ENCODE measurements around the gene NTN1. TPM values are rescaled to one million over a fixed set of nuclear protein-coding genes. Genes with fewer than 3 reads are reported as not detected.

The NTN1 gene
- total RNA-seq, 1 experiment from 2014 or later, result 1.2 TPM

GRCh38 chr17:9269350-9270035 lies 248.2 kb downstream of the NTN1 start:
- Histone ChIP-seq H3K9me3 (ENCODE audit: control insufficient read depth, low read depth, low read length) (no peaks in the 10 kb centered on the region), H3K4me2 (ENCODE audit: insufficient read depth, insufficient read length, low read length) (no peak overlapping the region), H2BK120ac (ENCODE audit: low read depth, low read length, poor library complexity, severe bottlenecking) (no peak overlapping the region), H2BK12ac (ENCODE audit: insufficient read length, low read depth, low read length) (no peak overlapping the region), H4K5ac (ENCODE audit: insufficient read length, low read depth, low read length) (no peak overlapping the region), H2AK5ac (ENCODE audit: insufficient read length, low read length) (no peak overlapping the region), H3K14ac (ENCODE audit: insufficient read depth, low read length) (no peak overlapping the region), H3K23ac (ENCODE audit: insufficient read length, low read depth, low read length) (no peak overlapping the region), H3K4me1 (ENCODE audit: insufficient read depth, low read length) (no peaks in the 10 kb centered on the region), H3K9ac (ENCODE audit: extremely low read depth, insufficient read length, low read length) (no peak overlapping the region), H3K79me1 (ENCODE audit: insufficient read depth, low read depth, low read length, poor library complexity, severe bottlenecking) (no peaks in the 10 kb centered on the region), H3K27ac (ENCODE audit: insufficient read length, low read depth, low read length) (no peak overlapping the region), H4K8ac (replicated peaks; ENCODE audit: insufficient read length, low read depth, low read length) (no peak overlapping the region), H3K56ac (ENCODE audit: insufficient read length, low read depth, low read length) (no peak overlapping the region), H2BK20ac (ENCODE audit: low read depth, low read length, poor library complexity, severe bottlenecking) (no peak overlapping the region), H3T11ph (ENCODE audit: low read length) (no peak overlapping the region), H2AFZ (ENCODE audit: low read length) (no peak overlapping the region), H3K18ac (ENCODE audit: insufficient read length, low read depth, low read length) (no peak overlapping the region), H3K27me3 (ENCODE audit: insufficient read depth, low read length) (no peaks in the 10 kb centered on the region), H2BK5ac (ENCODE audit: insufficient read length, low read length) (no peak overlapping the region), H3K4ac (ENCODE audit: low read depth, low read length) (no peak overlapping the region), H3K79me2 (ENCODE audit: insufficient read depth, low read length) (no peaks in the 10 kb centered on the region), H3K23me2 (ENCODE audit: insufficient read length, low read depth, low read length, poor library complexity, severe bottlenecking) (no peaks in the 10 kb centered on the region), H4K91ac (ENCODE audit: insufficient read length, low read depth, low read length) (no peak overlapping the region), H4K20me1 (ENCODE audit: control insufficient read depth, insufficient read depth, insufficient read length) (no peaks in the 10 kb centered on the region), H2BK15ac (ENCODE audit: low read depth, low read length) (no peak overlapping the region)
- Mint-ChIP-seq H3K27ac (peak overlapping the region in 1 of 3 experiments; percentile 41; a peak in 1 of 7 replicates), H3K4me3 (peak overlapping the region in 1 of 2 experiments; percentile 41; a peak in 2 of 5 replicates), H3K4me1 (peaks cover 10 to 15% of the 10 kb centered on the region in 2 experiments), H3K9me3 (no peaks in the 10 kb centered on the region), H3K36me3 (ENCODE audit: insufficient read depth in 1 of 3, low read depth in 3 of 3) (no peaks in the 10 kb centered on the region), H3K27me3 (ENCODE audit: low read depth) (no peaks in the 10 kb centered on the region; the same call in 1 of the 2 replicates)
- no peak for TF ChIP-seq CTCF (conservative IDR thresholded peaks at IDR 0.05)
- no peak for DNase-seq
- no CpG with 5 or more reads among the region's 7 CpGs for WGBS (ENCODE audit: extremely low coverage, insufficient read length, low lambda C conversion rate)
